K562 (cell line): Measurements from ENCODE around the gene FTSJ1. TPM values are rescaled to one million over a fixed set of nuclear protein-coding genes. Genes with fewer than 3 reads are reported as not detected.

Experiments
- CEBPB ChIP-seq: fragments of 450-650 bp; IDR thresholded peaks from 2 replicates; pipeline ENCODE4 v1.6.1; 2016; ENCODE audit warnings: missing genetic modification characterization, missing compliant biosample characterization
- E2F8 ChIP-seq: fragments of 450-650 bp; IDR thresholded peaks from 2 replicates; pipeline ENCODE4 v1.7.1; 2018; ENCODE audit warnings: mild to moderate bottlenecking, low read depth; ENCODE audit not compliant: partially characterized antibody
- ETS1 ChIP-seq: conservative IDR thresholded peaks from 2 replicates; pipeline ENCODE4 v1.6.1; 2011; ENCODE audit warnings: low read depth, mild to moderate bottlenecking, low read length; ENCODE audit not compliant: control insufficient read depth
- GATA2 ChIP-seq: sonication (generic); formaldehyde crosslinking; IDR thresholded peaks from 2 replicates; pipeline ENCODE4 v1.4.0; 2020; ENCODE audit warnings: mild to moderate bottlenecking, missing genetic modification reagents
- HNRNPLL ChIP-seq: fragments of 200-400 bp; formaldehyde crosslinking; IDR thresholded peaks from 2 replicates; pipeline ENCODE4 v1.6.1; 2017; ENCODE audit warnings: low read length, low read depth, mild to moderate bottlenecking; ENCODE audit not compliant: poor library complexity, severe bottlenecking
- ZBTB40 ChIP-seq, 2 experiments: fragments of 450-650 bp in 1 of 2; sonication (generic) in 1 of 2; formaldehyde crosslinking in 1 of 2; IDR thresholded peaks; 2 replicates each; pipeline versions ENCODE4 v1.7.1 to v1.9.0; 2016 to 2022; ENCODE audit warnings: inconsistent platforms in 1 of 2, mild to moderate bottlenecking in 1 of 2, missing genetic modification reagents in 1 of 2
- ZNF232 ChIP-seq: sonication (generic); formaldehyde crosslinking; IDR thresholded peaks from 2 replicates; pipeline ENCODE4 v1.8.0; 2022; ENCODE audit warnings: mild to moderate bottlenecking, missing genetic modification reagents
- ZNF695 ChIP-seq: fragments of 450-650 bp; formaldehyde crosslinking; IDR thresholded peaks from 2 replicates; pipeline ENCODE4 v1.4.0; 2020; ENCODE audit warnings: mild to moderate bottlenecking, moderate library complexity
- polyA plus RNA-seq, 8 experiments: library from polyadenylated mRNA; depleted of rRNA in 4 of 8; stranded (reverse) in 5 of 8; unstranded in 3 of 8; fragments of >200 nt; fragmentation: Nextera tagmentation in 2 of 8; fragmentation: Illumina TruSeq in 1 of 8; extraction: Ambion mirVana in 2 of 8; extraction: Trizol in 1 of 8; gene quantifications; 2 replicates each; pipeline versions ENCODE4 v1.2.1 to v1.2.3, GENCODE V29; 2011 to 2014; ENCODE audit warnings: inconsistent platforms in 1 of 8, missing spikeins in 1 of 8
- total RNA-seq, 7 experiments: library from RNA; depleted of rRNA in 6 of 7; stranded (reverse); fragments of >200 nt in 6 of 7; fragmentation: Illumina TruSeq in 2 of 7; extraction: Trizol in 2 of 7; gene quantifications; 2 replicates each; pipeline versions ENCODE4 v1.2.1 to v1.2.3, GENCODE V29; 2011 to 2021; ENCODE audit warnings: low replicate concordance in 1 of 7
- TF ChIP-seq, protein P1 (sequence below): fragments of 250-450 bp; sonication (Bioruptor Pico); IDR thresholded peaks from 2 replicates; pipeline ENCODE4 v1.5.0; 2022; ENCODE audit warnings: mild to moderate bottlenecking

The FTSJ1 gene
- total and polyA plus RNA-seq, 9 of the 15 experiments (the other 6 are each of a cell fraction or from before 2014, with no cell fraction given) = 12.2 to 95.6 (median 71.6) TPM

GRCh38 chrX:48521353-48522243 lies 45.6 kb downstream of the FTSJ1 start, which contains the start of gene EBP (continued):
- TF ChIP-seq, protein P1, sequence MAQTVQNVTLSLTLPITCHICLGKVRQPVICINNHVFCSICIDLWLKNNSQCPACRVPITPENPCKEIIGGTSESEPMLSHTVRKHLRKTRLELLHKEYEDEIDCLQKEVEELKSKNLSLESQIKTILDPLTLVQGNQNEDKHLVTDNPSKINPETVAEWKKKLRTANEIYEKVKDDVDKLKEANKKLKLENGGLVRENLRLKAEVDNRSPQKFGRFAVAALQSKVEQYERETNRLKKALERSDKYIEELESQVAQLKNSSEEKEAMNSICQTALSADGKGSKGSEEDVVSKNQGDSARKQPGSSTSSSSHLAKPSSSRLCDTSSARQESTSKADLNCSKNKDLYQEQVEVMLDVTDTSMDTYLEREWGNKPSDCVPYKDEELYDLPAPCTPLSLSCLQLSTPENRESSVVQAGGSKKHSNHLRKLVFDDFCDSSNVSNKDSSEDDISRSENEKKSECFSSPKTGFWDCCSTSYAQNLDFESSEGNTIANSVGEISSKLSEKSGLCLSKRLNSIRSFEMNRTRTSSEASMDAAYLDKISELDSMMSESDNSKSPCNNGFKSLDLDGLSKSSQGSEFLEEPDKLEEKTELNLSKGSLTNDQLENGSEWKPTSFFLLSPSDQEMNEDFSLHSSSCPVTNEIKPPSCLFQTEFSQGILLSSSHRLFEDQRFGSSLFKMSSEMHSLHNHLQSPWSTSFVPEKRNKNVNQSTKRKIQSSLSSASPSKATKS (CRISPR knock-in tag) = no peak
- TF ChIP-seq E2F8 (peak; percentile 62), ETS1 (0 out of 2 replicates have a peak, but pooled peaks have one; percentile 29), CEBPB (tag) (0 out of 2 replicates have a peak, but pooled peaks have one; percentile 11), ZNF695 (CRISPR knock-in tag) (no peak), ZNF232 (no peak), GATA2 (peak; percentile 91), HNRNPLL (peak; percentile 29), ZBTB40 (IDR thresholded peaks at IDR 0.05) (peak; percentile 73), ZBTB40 (CRISPR knock-in tag; IDR thresholded peaks at IDR 0.05) (no peak)
